Muscle of leg (tissue), 11 donors: Measurements from ENCODE around the gene SPATA17. TPM values are rescaled to one million over a fixed set of nuclear protein-coding genes. Genes with fewer than 3 reads are reported as not detected.

Experiments
- DNase-seq: peaks from one replicate; pipeline ENCODE4 v3.0.0; 2013
- H3K27ac ChIP-seq: one replicate; pipeline ENCODE4 v1.5.1; 2013; ENCODE audit warnings: mild to moderate bottlenecking, low read length, control low read depth
- H3K27me3 ChIP-seq: one replicate; pipeline ENCODE4 v1.6.1; 2013; ENCODE audit warnings: low read length; ENCODE audit not compliant: control insufficient read depth, insufficient read depth
- H3K36me3 ChIP-seq: one replicate; pipeline ENCODE4 v1.6.1; 2013; ENCODE audit warnings: low read length; ENCODE audit not compliant: control insufficient read depth, insufficient read depth
- H3K4me1 ChIP-seq: one replicate; pipeline ENCODE4 v1.6.1; 2013; ENCODE audit warnings: low read length; ENCODE audit not compliant: control insufficient read depth, insufficient read depth
- H3K4me3 ChIP-seq: one replicate; pipeline ENCODE4 v1.5.1; 2013; ENCODE audit warnings: low read length, control low read depth
- H3K9me3 ChIP-seq: replicated peaks from 2 replicates; pipeline ENCODE4 v1.6.1; 2013; ENCODE audit warnings: low read depth, low read length; ENCODE audit not compliant: control insufficient read depth
- WGBS: methylation state at CpG from one replicate; pipeline ENCODE4 v1.1.5; 2013; ENCODE audit warnings: missing lambda C conversion rate; ENCODE audit not compliant: insufficient coverage; 5-methylcytosine and 5-hydroxymethylcytosine counted together
- polyA plus RNA-seq, 8 donors: library from polyadenylated mRNA; unstranded; fragments of 120-200 nt; gene quantifications; one replicate each; pipeline versions ENCODE4 v1.2.1 to v1.2.3, GENCODE V29; 2013; ENCODE audit warnings: inconsistent platforms in 1 of 8, low replicate concordance in 1 of 8; ENCODE audit not compliant: insufficient read length in 8 of 8, insufficient read depth in 1 of 8
- total RNA-seq: library from RNA; stranded (reverse); fragments of 120-200 nt; gene quantifications from one replicate; pipeline ENCODE4 v1.2.4, GENCODE V29; 2013

Gene SPATA17
- total and polyA plus RNA-seq, 9 donors: 2.3 to 4.3 (median 3.4) TPM

DNA sequence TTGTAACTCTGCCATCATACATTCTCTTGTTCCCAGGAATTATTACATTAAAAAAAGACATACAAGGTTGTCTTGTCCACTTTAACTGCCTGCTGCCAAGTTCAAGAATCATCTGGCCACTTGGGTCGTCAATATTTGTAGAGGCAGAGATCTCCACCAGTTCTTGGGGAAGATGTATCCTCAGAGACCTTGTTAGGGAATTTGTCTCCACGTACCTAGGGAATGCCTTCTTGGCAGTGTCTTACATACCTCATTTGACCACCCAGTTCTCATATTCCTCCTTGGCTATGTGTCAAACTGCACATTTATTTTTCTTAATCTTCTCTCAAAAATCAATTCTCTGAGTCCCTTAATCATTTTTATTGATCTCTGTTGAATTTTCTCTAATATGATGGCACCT, 266.0 kb downstream of the SPATA17 start:
- Histone ChIP-seq H3K27me3 (no peaks in the 10 kb centered on the region), H3K36me3 (no peaks in the 10 kb centered on the region), H3K4me1 (peaks cover 6% of the 10 kb centered on the region), H3K27ac (no peak overlapping the region), H3K9me3 (no peaks in the 10 kb centered on the region), H3K4me3 (no peak overlapping the region)
- no CpG with 5 or more reads among the region's 2 CpGs for WGBS
- peak; percentile 35 for DNase-seq

DNA sequence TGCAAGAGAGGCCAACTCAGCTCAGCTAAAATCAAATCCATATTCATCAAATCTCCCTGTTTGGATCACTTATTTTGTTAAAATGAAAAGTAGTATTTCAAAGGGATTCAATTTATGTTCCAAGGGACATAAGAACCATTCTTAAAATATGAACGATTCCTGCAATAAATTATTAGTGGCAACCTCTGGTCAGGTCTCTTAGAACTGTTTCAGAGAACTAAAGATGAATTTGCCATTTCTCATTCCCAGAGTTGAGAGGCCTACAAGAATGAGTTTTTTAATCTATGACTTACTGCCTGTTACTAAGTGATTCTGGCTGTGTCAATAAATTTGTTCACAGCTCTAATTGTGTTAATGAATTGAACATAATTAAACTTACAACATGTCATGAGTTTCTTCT, 268.5 kb downstream of the SPATA17 start:
- DNase-seq: no peak
- WGBS: no CpG with 5 or more reads among the region's 1 CpG
- Histone ChIP-seq H3K4me1 (peaks cover 6% of the 10 kb centered on the region), H3K36me3 (no peaks in the 10 kb centered on the region), H3K9me3 (no peaks in the 10 kb centered on the region), H3K4me3 (no peak overlapping the region), H3K27ac (no peak overlapping the region), H3K27me3 (no peaks in the 10 kb centered on the region)

DNA sequence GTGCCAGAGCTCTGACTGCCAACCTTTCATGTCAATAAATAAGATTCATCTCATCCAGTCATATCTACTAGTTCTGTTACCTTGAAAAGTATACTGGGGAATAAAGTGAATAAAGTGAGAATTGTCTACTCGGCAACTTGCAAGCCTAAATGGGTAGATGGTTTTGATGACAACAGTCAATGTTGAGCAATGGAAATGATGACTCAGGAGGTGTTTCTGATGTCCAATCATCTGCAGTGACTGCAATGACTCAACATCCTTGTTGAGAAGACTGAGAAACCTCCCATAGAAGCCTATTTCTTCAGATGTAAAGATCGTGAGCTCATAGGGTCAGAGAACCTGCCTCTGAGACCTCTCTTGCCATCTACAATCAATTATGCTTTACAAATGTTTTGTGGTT, 276.4 kb downstream of the SPATA17 start:
- Histone ChIP-seq H3K27me3 (no peaks in the 10 kb centered on the region), H3K36me3 (no peaks in the 10 kb centered on the region), H3K9me3 (no peaks in the 10 kb centered on the region), H3K4me3 (no peak overlapping the region), H3K27ac (no peak overlapping the region), H3K4me1 (no peaks in the 10 kb centered on the region)
- DNase-seq: no peak
- no CpG with 5 or more reads among the region's 2 CpGs for WGBS

DNA sequence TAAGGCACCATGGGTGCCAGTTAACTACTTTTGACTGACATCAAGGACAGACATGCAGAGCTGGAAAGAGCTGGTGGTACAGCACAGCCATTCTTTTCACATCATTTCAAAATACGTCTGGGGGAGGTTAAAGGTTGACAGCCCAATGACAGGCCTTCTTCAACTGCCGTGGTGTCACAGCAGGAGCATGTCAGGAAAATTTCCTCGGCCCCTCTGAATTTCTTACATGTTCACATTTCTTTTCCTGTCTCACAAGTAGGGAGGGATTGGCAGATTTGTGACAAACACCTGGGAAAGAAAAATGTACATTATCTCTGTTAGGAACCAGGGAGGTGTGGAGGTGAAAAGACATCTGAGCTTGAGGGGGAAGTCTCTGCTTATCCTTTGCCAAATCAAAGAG, 279.1 kb downstream of the SPATA17 start:
- H3K27ac ChIP-seq: no peak overlapping the region
- H3K9me3 ChIP-seq: no peaks in the 10 kb centered on the region
- WGBS: no CpG with 5 or more reads among the region's 3 CpGs
- no peaks in the 10 kb centered on the region for H3K4me1 ChIP-seq
- H3K36me3 ChIP-seq: no peaks in the 10 kb centered on the region
- H3K27me3 ChIP-seq: no peaks in the 10 kb centered on the region
- DNase-seq: no peak
- H3K4me3 ChIP-seq: no peak overlapping the region

DNA sequence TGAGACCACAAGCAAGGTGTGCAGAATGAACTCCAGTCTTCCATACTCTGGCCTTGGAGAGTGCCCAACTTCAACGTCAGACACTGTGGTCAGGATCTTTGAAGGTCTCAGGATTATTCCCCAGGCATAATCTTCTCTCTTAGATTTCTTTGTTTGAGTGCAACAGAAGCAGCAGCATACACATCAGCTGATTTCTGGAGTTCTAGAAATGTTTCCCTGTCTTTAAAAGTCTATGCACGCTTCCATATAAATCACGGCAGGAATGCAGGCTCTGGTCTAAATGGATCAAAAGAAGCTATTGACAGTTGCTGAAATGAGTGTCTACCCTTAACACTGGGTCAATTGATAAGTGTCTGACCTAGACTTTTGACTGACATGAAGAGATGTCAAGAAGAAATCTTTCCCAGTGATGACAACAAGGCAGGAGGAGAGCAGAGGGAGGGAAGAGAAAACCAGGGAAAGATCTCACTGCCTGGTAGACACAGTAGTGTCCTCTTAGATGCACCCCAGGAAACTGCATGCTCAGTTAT, 279.7 kb downstream of the SPATA17 start:
- no peak overlapping the region for H3K4me3 ChIP-seq
- no peaks in the 10 kb centered on the region for H3K27me3 ChIP-seq
- H3K36me3 ChIP-seq: no peaks in the 10 kb centered on the region
- DNase-seq: no peak
- H3K27ac ChIP-seq: no peak overlapping the region
- 57% methylated on average over 2 of the region's 3 CpGs for WGBS
- no peaks in the 10 kb centered on the region for H3K4me1 ChIP-seq
- H3K9me3 ChIP-seq: no peaks in the 10 kb centered on the region

DNA sequence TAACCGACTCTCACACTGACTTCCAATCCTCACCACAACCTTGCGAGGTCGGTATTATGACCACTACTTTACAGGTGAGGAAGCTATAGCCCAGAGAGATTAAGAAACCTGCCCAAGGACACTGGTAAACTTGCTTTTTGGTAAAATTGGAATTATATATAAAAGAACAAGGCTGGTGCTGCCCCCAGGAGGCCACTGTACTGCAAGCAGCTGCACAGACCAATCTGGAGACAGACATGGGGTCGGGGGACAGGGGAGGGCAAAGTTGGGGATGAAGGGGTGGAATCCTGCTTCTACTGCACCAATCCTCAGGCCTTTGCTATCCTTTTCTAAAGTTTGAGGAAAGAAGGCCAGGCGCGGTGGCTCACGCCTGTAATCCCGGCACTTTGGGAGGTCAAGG, 280.8 kb downstream of the SPATA17 start:
- H3K27me3 ChIP-seq: no peaks in the 10 kb centered on the region
- DNase-seq: no peak
- no peak overlapping the region for H3K27ac ChIP-seq
- WGBS: 85% methylated on average over 4 of the region's 8 CpGs
- H3K36me3 ChIP-seq: no peaks in the 10 kb centered on the region
- H3K9me3 ChIP-seq: no peaks in the 10 kb centered on the region
- H3K4me1 ChIP-seq: no peaks in the 10 kb centered on the region
- H3K4me3 ChIP-seq: no peak overlapping the region

DNA sequence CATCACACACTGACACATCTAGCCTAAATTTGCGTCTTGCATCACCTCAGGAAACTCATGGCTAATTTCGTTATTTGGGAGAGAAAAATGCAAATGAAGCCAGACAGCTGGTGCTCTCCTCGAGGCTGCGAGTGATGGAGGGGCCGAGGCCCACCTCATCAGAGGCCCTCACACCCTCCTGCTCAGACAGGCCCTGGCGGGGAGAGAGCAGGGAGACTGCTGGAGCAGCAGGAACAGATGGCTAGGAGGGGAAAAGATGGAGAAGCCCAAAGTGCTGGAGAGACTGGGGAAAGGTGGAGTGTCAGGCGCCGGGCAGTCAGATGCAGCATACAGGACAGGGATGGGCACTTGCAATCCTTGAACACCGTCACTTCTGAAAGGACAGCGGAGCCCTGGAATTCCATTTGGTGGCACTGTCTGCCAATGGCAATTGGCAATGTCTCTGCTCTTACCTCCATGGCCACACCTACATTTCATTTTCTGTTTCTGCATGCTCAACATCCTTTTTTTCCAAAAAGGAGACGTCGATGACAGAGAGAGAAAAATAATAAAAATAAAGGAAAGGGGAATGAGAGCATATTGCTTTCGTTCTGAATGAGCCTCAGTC, 286.2 kb downstream of the SPATA17 start:
- no peak for DNase-seq
- no peaks in the 10 kb centered on the region for H3K27me3 ChIP-seq
- WGBS: 81% methylated on average over 4 of the region's 13 CpGs
- peaks cover 6% of the 10 kb centered on the region for H3K4me1 ChIP-seq
- no peaks in the 10 kb centered on the region for H3K9me3 ChIP-seq
- H3K4me3 ChIP-seq: no peak overlapping the region
- H3K27ac ChIP-seq: no peak overlapping the region
- H3K36me3 ChIP-seq: no peaks in the 10 kb centered on the region

DNA sequence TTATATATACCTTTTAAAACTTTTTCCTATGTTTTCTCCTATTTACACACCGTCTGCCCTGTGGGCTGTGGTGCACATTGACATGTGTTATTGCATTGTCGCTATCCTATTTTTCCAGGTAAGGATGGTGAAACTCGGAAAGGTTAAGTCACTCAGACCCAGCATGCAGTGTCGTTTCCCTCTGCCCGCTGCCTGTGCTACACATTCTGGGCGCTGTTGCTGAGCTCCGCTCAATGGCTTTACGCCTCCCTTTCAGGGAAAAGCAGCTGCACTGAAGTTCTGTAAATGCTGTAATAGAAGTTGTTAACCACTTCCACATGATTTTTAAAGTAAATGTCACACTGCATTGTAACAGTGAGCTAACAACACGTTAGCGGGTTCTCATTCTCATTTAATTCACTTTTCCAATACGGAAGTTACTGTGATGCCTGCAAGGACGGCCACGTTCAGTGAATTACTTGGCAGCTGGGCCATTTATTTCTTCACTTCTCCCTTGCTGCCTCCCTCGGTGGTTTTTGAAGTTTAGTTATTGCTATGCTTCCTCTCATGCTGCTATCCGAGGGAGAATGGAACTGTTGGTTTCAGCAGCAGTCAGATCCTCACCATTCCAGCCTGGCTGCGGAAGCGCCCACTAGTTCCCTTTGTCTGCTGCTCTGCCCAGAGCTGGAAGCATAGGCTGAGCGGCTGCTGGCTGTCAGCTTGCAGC, 288.7 kb downstream of the SPATA17 start:
- peaks cover 4% of the 10 kb centered on the region for H3K27me3 ChIP-seq
- no peaks in the 10 kb centered on the region for H3K36me3 ChIP-seq
- no peaks in the 10 kb centered on the region for H3K9me3 ChIP-seq
- H3K4me3 ChIP-seq: peak overlapping the region; percentile 23
- peaks cover 6% of the 10 kb centered on the region for H3K4me1 ChIP-seq
- DNase-seq: peak; percentile 73
- 28% methylated on average over 9 of the region's 18 CpGs for WGBS
- peak overlapping the region; percentile 25 for H3K27ac ChIP-seq

Other genes with a start within 250 kb of the SPATA17 start
- gene GPATCH2, start 254 bp upstream of the SPATA17 start, total RNA-seq: 13.7 TPM
- 10 to 100 TPM; 10.2 to 15.9 (median 12.1) TPM for gene GPATCH2, start 254 bp upstream of the SPATA17 start, polyA plus RNA-seq